Measurements from ENCODE around the gene OPHN1.
A peak's percentile ranks its signal among the peaks of the same experiment; 100 is the strongest.

OPHN1 gene

GRCh38 chrX:68193786-68194185 lies 239.5 kb downstream of the OPHN1 start:
- no peak for DNase-seq (ENCODE audit: low read depth, low spot score)
- no peak overlapping the region for H3K4me3 ChIP-seq (ENCODE audit: low read length)

DNA sequence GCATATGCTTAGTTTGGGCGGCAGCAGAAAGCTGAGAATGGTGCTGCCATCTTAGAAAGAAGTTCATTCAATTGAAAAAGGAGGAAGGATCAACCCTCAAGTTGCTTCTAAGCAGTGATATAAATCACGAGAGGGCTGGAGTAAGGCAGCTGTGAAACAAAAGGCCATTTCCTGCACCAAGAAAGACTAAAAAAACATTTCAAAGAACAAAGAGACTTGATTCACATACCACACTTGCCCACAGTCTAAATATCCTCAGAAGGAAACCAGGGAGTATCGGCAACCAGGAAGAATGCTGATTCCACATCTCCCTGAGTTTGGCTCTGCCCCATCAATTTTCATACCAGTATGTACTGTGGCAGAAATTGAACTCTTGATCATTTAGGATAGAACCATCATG lies 240.1 kb downstream of the OPHN1 start:
- DNase-seq (ENCODE audit: low read depth, low spot score) = no peak
- no peak overlapping the region for H3K4me3 ChIP-seq (ENCODE audit: low read length)

- no peak for DNase-seq (ENCODE audit: low read depth, low spot score)
Observed at GRCh38 chrX:68190799-68191198, 242.5 kb downstream of the OPHN1 start.

DNA sequence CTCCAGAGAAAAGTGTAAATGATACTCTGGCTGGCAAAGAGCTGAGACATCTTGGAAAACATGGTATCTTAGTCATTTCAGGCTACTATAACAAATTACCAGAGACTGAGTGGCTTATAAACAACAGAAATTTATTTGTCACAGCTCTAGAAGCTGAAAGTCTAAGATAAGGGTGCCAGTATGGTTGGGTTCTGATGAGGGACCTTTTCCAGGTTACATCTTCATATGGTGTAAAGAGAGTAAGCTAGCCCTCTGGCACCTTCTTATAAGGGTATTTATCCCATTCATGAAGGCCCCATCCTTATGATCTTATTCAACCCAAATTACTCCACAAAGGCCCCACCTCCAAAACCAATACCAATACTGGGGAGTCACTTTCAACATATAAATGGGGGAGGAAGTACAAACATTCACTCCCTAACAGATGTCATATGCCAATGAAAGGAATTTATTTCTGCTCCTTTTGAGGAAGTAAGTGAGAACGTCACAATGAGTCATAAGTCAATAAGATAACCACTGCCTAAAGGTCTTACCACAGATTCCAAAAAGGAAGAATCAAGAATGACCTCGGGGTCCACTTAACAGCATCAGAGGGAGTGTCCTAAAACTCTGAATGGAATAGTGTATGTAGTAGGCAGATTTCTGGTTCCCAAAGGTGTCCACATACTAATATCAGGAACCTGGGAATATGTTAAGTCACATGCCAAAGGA lies 246.6 kb downstream of the OPHN1 start:
- no peak for DNase-seq (ENCODE audit: low read depth, low spot score)
- H3K4me3 ChIP-seq (ENCODE audit: low read length) = no peak overlapping the region

More at GRCh38 chrX:68190799-68191198, 242.5 kb downstream of the OPHN1 start:
- no peak overlapping the region for H3K4me3 ChIP-seq (ENCODE audit: low read length)

DNA sequence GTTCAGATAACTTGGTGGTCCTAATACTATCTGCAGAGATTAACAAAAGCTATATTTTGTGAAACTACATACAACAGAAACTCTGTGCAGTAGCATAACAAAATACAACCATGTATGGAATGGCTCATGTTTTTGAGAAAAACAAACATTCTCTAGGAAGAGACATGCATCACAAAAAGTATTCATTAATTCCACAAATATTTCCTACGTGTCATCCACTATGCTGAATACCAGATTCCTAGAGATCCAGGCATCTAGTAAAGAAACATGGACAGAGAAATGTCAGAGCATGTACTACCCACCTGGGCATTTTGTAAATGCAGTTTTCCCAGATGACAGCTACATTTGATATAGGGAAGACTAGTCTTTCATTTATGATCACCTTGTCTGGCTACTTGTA lies 248.1 kb downstream of the OPHN1 start:
- no peak for DNase-seq (ENCODE audit: low read depth, low spot score)

GRCh38 chrX:68183612-68184214 lies 249.6 kb downstream of the OPHN1 start:
- no peak overlapping the region for H3K4me3 ChIP-seq (ENCODE audit: low read length)
- DNase-seq (ENCODE audit: low read depth, low spot score) = peak; percentile 20

More for the DNA sequence above, 248.1 kb downstream of the OPHN1 start:
- H3K4me3 ChIP-seq (ENCODE audit: low read length) = no peak overlapping the region

DNA sequence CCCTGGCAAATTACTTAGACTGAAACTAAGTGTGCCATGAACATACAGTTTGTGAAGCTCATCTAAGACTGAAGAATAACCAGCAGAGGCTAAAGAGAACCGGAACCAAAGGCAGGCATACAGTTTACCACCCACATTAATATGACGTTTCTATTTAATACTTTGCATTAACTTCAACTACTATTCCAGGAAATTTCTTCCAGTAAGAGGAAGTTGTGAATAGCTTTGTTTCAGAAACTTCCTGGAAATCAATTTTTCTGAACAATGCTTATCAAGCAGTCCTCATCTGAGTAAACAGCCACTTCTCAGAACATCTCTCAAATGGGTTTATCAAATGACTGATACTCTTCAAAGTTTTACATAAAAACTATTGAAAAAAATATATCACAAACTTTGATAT lies 252.7 kb downstream of the OPHN1 start:
- DNase-seq (ENCODE audit: low read depth, low spot score) = no peak
- no peak overlapping the region for H3K4me3 ChIP-seq (ENCODE audit: low read length)

- no peak for DNase-seq (ENCODE audit: low read depth, low spot score)
- no peak overlapping the region for H3K4me3 ChIP-seq (ENCODE audit: low read length)
Observed at GRCh38 chrX:68179355-68179754, 253.9 kb downstream of the OPHN1 start.

GRCh38 chrX:68177542-68177941 lies 255.8 kb downstream of the OPHN1 start:
- no peak for DNase-seq (ENCODE audit: low read depth, low spot score)
- no peak overlapping the region for H3K4me3 ChIP-seq (ENCODE audit: low read length)

DNA sequence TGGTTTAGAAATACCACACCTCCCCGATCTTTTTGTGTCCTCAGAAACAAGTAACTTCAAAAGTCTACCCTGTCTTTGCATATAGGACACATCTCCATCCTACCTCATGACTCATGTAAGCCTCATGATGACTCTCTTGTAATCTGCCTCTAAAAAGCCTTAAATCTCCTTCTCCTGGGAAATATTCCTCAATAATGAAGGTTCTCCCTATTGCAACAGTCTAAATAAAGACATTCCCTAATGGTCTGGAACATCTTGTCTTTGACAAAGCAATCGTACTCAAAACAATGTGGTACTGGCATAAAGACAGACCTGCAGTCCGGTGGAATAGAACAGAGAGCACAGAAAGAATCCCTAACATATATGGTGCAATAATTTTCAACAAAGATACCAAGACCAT lies 257.7 kb downstream of the OPHN1 start:
- no peak for DNase-seq (ENCODE audit: low read depth, low spot score)
- no peak overlapping the region for H3K4me3 ChIP-seq (ENCODE audit: low read length)

DNA sequence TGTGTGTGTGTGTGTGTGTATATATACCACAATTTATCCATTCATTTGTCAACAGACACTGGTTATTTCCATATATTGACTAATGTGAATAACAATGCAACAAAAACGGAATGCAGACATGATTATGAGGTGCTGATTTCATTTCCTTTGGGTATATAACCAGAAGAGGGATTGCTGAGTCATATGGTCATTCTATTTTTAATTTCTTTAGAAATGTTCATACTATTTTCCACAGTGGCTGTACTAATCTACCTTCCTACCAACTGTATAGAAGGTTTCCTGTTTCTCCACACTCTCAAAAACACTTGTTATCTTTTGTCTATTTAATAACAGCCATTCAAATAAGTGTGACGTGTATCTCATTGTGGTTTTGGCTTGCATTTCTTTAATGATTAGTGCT lies 269.9 kb downstream of the OPHN1 start:
- no peak for DNase-seq (ENCODE audit: low read depth, low spot score)
- no peak overlapping the region for H3K4me3 ChIP-seq (ENCODE audit: low read length)

GRCh38 chrX:68147848-68148247 lies 285.4 kb downstream of the OPHN1 start:
- no peak for DNase-seq (ENCODE audit: low read depth, low spot score)
- no peak overlapping the region for H3K4me3 ChIP-seq (ENCODE audit: low read length)

GRCh38 chrX:68146054-68146453 lies 287.2 kb downstream of the OPHN1 start:
- DNase-seq (ENCODE audit: low read depth, low spot score) = no peak
- no peak overlapping the region for H3K4me3 ChIP-seq (ENCODE audit: low read length)

DNA sequence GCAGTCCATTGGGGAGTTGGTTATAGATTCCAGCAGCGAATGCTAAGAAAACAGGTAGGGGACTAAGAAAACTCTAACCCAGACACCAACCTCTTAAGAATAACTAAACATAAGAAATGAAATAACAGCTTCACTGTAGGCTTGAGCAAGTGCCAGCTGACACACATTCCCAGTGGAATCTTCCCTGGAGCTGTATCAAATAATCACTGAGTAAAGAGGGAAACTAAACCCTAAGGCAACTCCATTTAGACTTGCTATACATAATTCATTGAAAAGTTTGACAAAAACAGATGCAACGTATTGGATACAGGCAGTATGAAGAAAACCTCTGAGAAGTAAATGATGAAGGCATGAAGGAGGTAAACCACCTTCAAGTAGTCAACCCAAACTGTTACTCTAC lies 293.5 kb downstream of the OPHN1 start:
- no peak for DNase-seq (ENCODE audit: low read depth, low spot score)
- no peak overlapping the region for H3K4me3 ChIP-seq (ENCODE audit: low read length)

- no peak for DNase-seq (ENCODE audit: low read depth, low spot score)
- no peak overlapping the region for H3K4me3 ChIP-seq (ENCODE audit: low read length)
Observed at GRCh38 chrX:68133181-68133580, 300.1 kb downstream of the OPHN1 start.

GRCh38 chrX:68132749-68133148 lies 300.5 kb downstream of the OPHN1 start:
- DNase-seq (ENCODE audit: low read depth, low spot score) = no peak
- H3K4me3 ChIP-seq (ENCODE audit: low read length) = no peak overlapping the region

GRCh38 chrX:68121835-68122234 lies 311.5 kb downstream of the OPHN1 start:
- DNase-seq (ENCODE audit: low read depth, low spot score) = no peak
- no peak overlapping the region for H3K4me3 ChIP-seq (ENCODE audit: low read length)

GRCh38 chrX:68121371-68121770 lies 311.9 kb downstream of the OPHN1 start:
- no peak for DNase-seq (ENCODE audit: low read depth, low spot score)
- no peak overlapping the region for H3K4me3 ChIP-seq (ENCODE audit: low read length)

- no peak for DNase-seq (ENCODE audit: low read depth, low spot score)
- no peak overlapping the region for H3K4me3 ChIP-seq (ENCODE audit: low read length)
Observed at GRCh38 chrX:68115371-68115770, 317.9 kb downstream of the OPHN1 start.

GRCh38 chrX:68114573-68115129 lies 318.6 kb downstream of the OPHN1 start:
- DNase-seq (ENCODE audit: low read depth, low spot score) = no peak

More at GRCh38 chrX:68114573-68115129, 318.6 kb downstream of the OPHN1 start:
- H3K4me3 ChIP-seq (ENCODE audit: low read length) = no peak overlapping the region

All from Jurkat, Clone E6-1 (cell line).